Measurements from ENCODE around the gene LRRC4C. TPM values are rescaled to one million over a fixed set of nuclear protein-coding genes. Genes with fewer than 3 reads are reported as not detected.

The LRRC4C gene
- total RNA-seq, 4 donors from 2014 or later = 0.38 to 3.5 (median 0.95) TPM; not detected in 1

GRCh38 chr11:41334007-41334933 lies 125.2 kb downstream of the LRRC4C start:
- DNase-seq (ENCODE audit: low spot score) (no peak), ATAC-seq (ENCODE audit: low FRiP score) (no peak)
- no peak for TF ChIP-seq CTCF (IDR thresholded peaks at IDR 0.05)

GRCh38 chr11:41333357-41333756 lies 126.1 kb downstream of the LRRC4C start:
- DNase-seq (ENCODE audit: low spot score) (no peak), ATAC-seq (ENCODE audit: low FRiP score) (no peak)
- no peak for TF ChIP-seq CTCF (IDR thresholded peaks at IDR 0.05)

- ATAC-seq (ENCODE audit: low FRiP score) = no peak
- DNase-seq (ENCODE audit: low spot score) = no peak
- no peak for TF ChIP-seq CTCF (IDR thresholded peaks at IDR 0.05)
Measured at GRCh38 chr11:41328324-41328723, 131.1 kb downstream of the LRRC4C start.

GRCh38 chr11:41323446-41323845 lies 136.0 kb downstream of the LRRC4C start:
- DNase-seq (ENCODE audit: low spot score) = no peak
- ATAC-seq (ENCODE audit: low FRiP score) = no peak
- TF ChIP-seq CTCF (IDR thresholded peaks at IDR 0.05) = no peak

GRCh38 chr11:41320653-41321052 lies 138.8 kb downstream of the LRRC4C start:
- ATAC-seq (ENCODE audit: low FRiP score) = no peak
- DNase-seq (ENCODE audit: low spot score) = no peak
- no peak for TF ChIP-seq CTCF (IDR thresholded peaks at IDR 0.05)

GRCh38 chr11:41320238-41320637 lies 139.2 kb downstream of the LRRC4C start:
- ATAC-seq (ENCODE audit: low FRiP score) (no peak), DNase-seq (ENCODE audit: low spot score) (no peak)
- TF ChIP-seq CTCF (IDR thresholded peaks at IDR 0.05) = no peak

GRCh38 chr11:41319434-41319833 lies 140.0 kb downstream of the LRRC4C start:
- ATAC-seq (ENCODE audit: low FRiP score) = no peak
- no peak for DNase-seq (ENCODE audit: low spot score)
- TF ChIP-seq CTCF (IDR thresholded peaks at IDR 0.05) = no peak

All from omental fat pad (tissue), 4 donors.